K562 (cell line): Measurements from ENCODE around the gene DPCD. TPM values are rescaled to one million over a fixed set of nuclear protein-coding genes. Genes with fewer than 3 reads are reported as not detected.
A peak's percentile ranks its signal among the peaks of the same experiment; 100 is the strongest.

Experiments
- ARID2 ChIP-seq: fragments of 450-650 bp; IDR thresholded peaks from 2 replicates; pipeline ENCODE4 v1.6.1; 2017; ENCODE audit warnings: antibody characterized with exemption, mild to moderate bottlenecking
- DPF2 ChIP-seq: fragments of 450-650 bp; IDR thresholded peaks from 2 replicates; pipeline ENCODE4 v1.6.1; 2016
- EP300 ChIP-seq: IDR thresholded peaks from 2 replicates; pipeline ENCODE4 v1.6.1; 2012; ENCODE audit warnings: low read length, improper control_type of control experiment
- ILK ChIP-seq: fragments of 450-650 bp; IDR thresholded peaks from 2 replicates; pipeline ENCODE4 v1.6.1; 2016; ENCODE audit warnings: missing genetic modification characterization, low read depth, mild to moderate bottlenecking, missing compliant biosample characterization, moderate library complexity, borderline replicate concordance
- JUN ChIP-seq, 2 experiments: sonication (generic) in 1 of 2; formaldehyde crosslinking in 1 of 2; IDR thresholded peaks; 2 replicates each; pipeline versions ENCODE4 v1.6.1 to v1.8.0; 2012 to 2022; ENCODE audit warnings: borderline replicate concordance in 2 of 2, mild to moderate bottlenecking in 2 of 2, improper control_type of control experiment in 1 of 2, low read depth in 1 of 2, low read length in 1 of 2, missing genetic modification reagents in 1 of 2
- KLF1 ChIP-seq: fragments of 450-650 bp; IDR thresholded peaks from 2 replicates; pipeline ENCODE4 v1.6.1; 2016; ENCODE audit warnings: missing genetic modification characterization, missing compliant biosample characterization
- MTA1 ChIP-seq: fragments of 450-650 bp; IDR thresholded peaks from 2 replicates; pipeline ENCODE4 v1.6.1; 2017; ENCODE audit warnings: borderline replicate concordance
- MYNN ChIP-seq, 2 experiments: sonication (generic); formaldehyde crosslinking in 1 of 2; IDR thresholded peaks; 2 replicates each; pipeline versions ENCODE4 v1.5.0 to v1.6.1; 2016 to 2020; ENCODE audit warnings: antibody characterized with exemption in 1 of 2, missing genetic modification reagents in 1 of 2
- NFE2 ChIP-seq: IDR thresholded peaks from 2 replicates; pipeline ENCODE4 v1.6.1; 2014; ENCODE audit warnings: antibody characterized with exemption, low read depth
- RBM15 ChIP-seq: fragments of 200-400 bp; formaldehyde crosslinking; IDR thresholded peaks from 2 replicates; pipeline ENCODE4 v1.6.1; 2018; ENCODE audit warnings: mild to moderate bottlenecking, low read length, moderate library complexity; ENCODE audit not compliant: insufficient read depth
- SLC30A9 ChIP-seq: fragments of 250-450 bp; sonication (Bioruptor Pico); IDR thresholded peaks from 2 replicates; pipeline ENCODE4 v1.8.0; 2022; ENCODE audit warnings: mild to moderate bottlenecking, moderate library complexity
- SMARCB1 ChIP-seq: IDR thresholded peaks from 2 replicates; pipeline ENCODE4 v1.6.1; 2011; ENCODE audit warnings: improper control_type of control experiment, low read depth; ENCODE audit not compliant: insufficient read length
- SP2 ChIP-seq: IDR thresholded peaks from 2 replicates; pipeline ENCODE4 v1.6.1; 2011; ENCODE audit warnings: mild to moderate bottlenecking, low read depth, low read length, moderate library complexity; ENCODE audit not compliant: poor library complexity, severe bottlenecking; ENCODE audit errors: extremely low read depth
- SRSF1 ChIP-seq: fragments of 200-400 bp; formaldehyde crosslinking; IDR thresholded peaks from 2 replicates; pipeline ENCODE4 v1.6.1; 2017; ENCODE audit warnings: mild to moderate bottlenecking, low read depth, low read length, moderate library complexity
- STAG1 ChIP-seq: sonication (generic); formaldehyde crosslinking; IDR thresholded peaks from 2 replicates; pipeline ENCODE4 v1.5.0; 2020; ENCODE audit warnings: missing genetic modification reagents, borderline replicate concordance
- ZFX ChIP-seq: sonication (generic); formaldehyde crosslinking; IDR thresholded peaks from 2 replicates; pipeline ENCODE4 v1.8.0; 2022; ENCODE audit warnings: mild to moderate bottlenecking, missing genetic modification reagents, moderate library complexity
- ZNF584 ChIP-seq: fragments of 200-800 bp; sonication (Bioruptor generic); IDR thresholded peaks from 2 replicates; pipeline ENCODE4 v1.6.1; 2016; ENCODE audit warnings: low read depth, mild to moderate bottlenecking, missing genetic modification characterization, missing compliant biosample characterization
- polyA plus RNA-seq, 8 experiments: library from polyadenylated mRNA; depleted of rRNA in 4 of 8; stranded (reverse) in 5 of 8; unstranded in 3 of 8; fragments of >200 nt; fragmentation: Nextera tagmentation in 2 of 8; fragmentation: Illumina TruSeq in 1 of 8; extraction: Ambion mirVana in 2 of 8; extraction: Trizol in 1 of 8; gene quantifications; 2 replicates each; pipeline versions ENCODE4 v1.2.1 to v1.2.3, GENCODE V29; 2011 to 2014; ENCODE audit warnings: inconsistent platforms in 1 of 8, missing spikeins in 1 of 8
- total RNA-seq, 7 experiments: library from RNA; depleted of rRNA in 6 of 7; stranded (reverse); fragments of >200 nt in 6 of 7; fragmentation: Illumina TruSeq in 2 of 7; extraction: Trizol in 2 of 7; gene quantifications; 2 replicates each; pipeline versions ENCODE4 v1.2.1 to v1.2.3, GENCODE V29; 2011 to 2021; ENCODE audit warnings: low replicate concordance in 1 of 7
- TF ChIP-seq, protein P1 (sequence below), 2 experiments: fragments of 450-650 bp; IDR thresholded peaks; 2 replicates each; pipeline ENCODE4 v1.6.1; 2018; ENCODE audit warnings: mild to moderate bottlenecking in 2 of 2, low read depth in 1 of 2; ENCODE audit not compliant: partially characterized antibody in 2 of 2
- TF ChIP-seq, protein P2 (sequence below): fragments of 450-650 bp; IDR thresholded peaks from 2 replicates; pipeline ENCODE4 v1.6.1; 2016; ENCODE audit warnings: low read depth, mild to moderate bottlenecking, moderate library complexity

Gene DPCD
- total and polyA plus RNA-seq, 9 of the 15 experiments (the other 6 are each of a cell fraction or from before 2014, with no cell fraction given): 12.1 to 45.2 (median 20.0) TPM

DNA sequence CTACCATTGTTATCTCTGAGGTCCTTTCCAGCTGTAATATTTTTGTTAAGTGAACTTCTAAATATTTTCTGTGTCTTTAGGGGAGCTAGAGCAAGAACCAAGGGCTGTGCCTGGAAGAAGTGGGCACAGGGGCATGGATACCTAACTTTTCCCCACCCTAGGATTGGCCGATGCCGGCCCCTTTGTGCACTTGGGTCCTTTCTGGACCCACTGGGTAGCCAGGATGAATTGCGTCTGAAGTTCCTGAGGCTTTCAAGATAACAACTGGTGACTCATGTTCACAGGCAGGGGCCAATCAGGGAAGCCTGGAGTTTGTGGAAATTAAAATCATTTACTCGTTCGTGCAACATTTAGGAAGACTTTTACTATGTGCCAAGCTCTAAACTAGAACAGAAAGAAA is 758 bp downstream of the DPCD start (continued):
- TF ChIP-seq, protein P1, sequence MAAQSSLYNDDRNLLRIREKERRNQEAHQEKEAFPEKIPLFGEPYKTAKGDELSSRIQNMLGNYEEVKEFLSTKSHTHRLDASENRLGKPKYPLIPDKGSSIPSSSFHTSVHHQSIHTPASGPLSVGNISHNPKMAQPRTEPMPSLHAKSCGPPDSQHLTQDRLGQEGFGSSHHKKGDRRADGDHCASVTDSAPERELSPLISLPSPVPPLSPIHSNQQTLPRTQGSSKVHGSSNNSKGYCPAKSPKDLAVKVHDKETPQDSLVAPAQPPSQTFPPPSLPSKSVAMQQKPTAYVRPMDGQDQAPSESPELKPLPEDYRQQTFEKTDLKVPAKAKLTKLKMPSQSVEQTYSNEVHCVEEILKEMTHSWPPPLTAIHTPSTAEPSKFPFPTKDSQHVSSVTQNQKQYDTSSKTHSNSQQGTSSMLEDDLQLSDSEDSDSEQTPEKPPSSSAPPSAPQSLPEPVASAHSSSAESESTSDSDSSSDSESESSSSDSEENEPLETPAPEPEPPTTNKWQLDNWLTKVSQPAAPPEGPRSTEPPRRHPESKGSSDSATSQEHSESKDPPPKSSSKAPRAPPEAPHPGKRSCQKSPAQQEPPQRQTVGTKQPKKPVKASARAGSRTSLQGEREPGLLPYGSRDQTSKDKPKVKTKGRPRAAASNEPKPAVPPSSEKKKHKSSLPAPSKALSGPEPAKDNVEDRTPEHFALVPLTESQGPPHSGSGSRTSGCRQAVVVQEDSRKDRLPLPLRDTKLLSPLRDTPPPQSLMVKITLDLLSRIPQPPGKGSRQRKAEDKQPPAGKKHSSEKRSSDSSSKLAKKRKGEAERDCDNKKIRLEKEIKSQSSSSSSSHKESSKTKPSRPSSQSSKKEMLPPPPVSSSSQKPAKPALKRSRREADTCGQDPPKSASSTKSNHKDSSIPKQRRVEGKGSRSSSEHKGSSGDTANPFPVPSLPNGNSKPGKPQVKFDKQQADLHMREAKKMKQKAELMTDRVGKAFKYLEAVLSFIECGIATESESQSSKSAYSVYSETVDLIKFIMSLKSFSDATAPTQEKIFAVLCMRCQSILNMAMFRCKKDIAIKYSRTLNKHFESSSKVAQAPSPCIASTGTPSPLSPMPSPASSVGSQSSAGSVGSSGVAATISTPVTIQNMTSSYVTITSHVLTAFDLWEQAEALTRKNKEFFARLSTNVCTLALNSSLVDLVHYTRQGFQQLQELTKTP (IDR thresholded peaks at IDR 0.05; ENCODE audit: low read depth in 1 of 2, partially characterized antibody in 2 of 2): peak in 1 of 2 experiments; percentile 89
- TF ChIP-seq MTA1 (no peak), ARID2 (no peak), RBM15 (no peak), JUN (IDR thresholded peaks at IDR 0.05; ENCODE audit: borderline replicate concordance, low read depth, low read length) (peak; percentile 72), JUN (CRISPR knock-in tag; IDR thresholded peaks at IDR 0.05; ENCODE audit: borderline replicate concordance) (no peak), ILK (no peak), ZFX (no peak), SMARCB1 (no peak), STAG1 (CRISPR knock-in tag) (no peak), SLC30A9 (no peak), SRSF1 (no peak), NFE2 (no peak), MYNN (IDR thresholded peaks at IDR 0.05) (no peak), MYNN (CRISPR knock-in tag; IDR thresholded peaks at IDR 0.05) (no peak), DPF2 (peak; percentile 63), ZNF584 (CRISPR knock-in tag) (no peak), EP300 (peak; percentile 16; the same call in 1 of the 2 replicates), KLF1 (tag) (no peak), SP2 (no peak)
- TF ChIP-seq, protein P2, sequence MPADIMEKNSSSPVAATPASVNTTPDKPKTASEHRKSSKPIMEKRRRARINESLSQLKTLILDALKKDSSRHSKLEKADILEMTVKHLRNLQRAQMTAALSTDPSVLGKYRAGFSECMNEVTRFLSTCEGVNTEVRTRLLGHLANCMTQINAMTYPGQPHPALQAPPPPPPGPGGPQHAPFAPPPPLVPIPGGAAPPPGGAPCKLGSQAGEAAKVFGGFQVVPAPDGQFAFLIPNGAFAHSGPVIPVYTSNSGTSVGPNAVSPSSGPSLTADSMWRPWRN: no peak
